H9 (cell line): ENCODE data around the gene PLAC1. TPM values are rescaled to one million over a fixed set of nuclear protein-coding genes. Genes with fewer than 3 reads are reported as not detected.

Experiments used
- DNase-seq: peaks from one replicate; pipeline ENCODE4 v3.0.0-alpha.2; 2017
- H2AFZ ChIP-seq: one replicate; pipeline ENCODE4 v1.6.1; 2013; ENCODE audit warnings: mild to moderate bottlenecking, low read length, control low read depth, moderate library complexity
- H2AK5ac ChIP-seq: 2 replicates; pipeline ENCODE4 v1.6.1; 2013; ENCODE audit warnings: low read length, control low read depth, mixed read lengths; ENCODE audit not compliant: insufficient read length
- H2BK120ac ChIP-seq: one replicate; pipeline ENCODE4 v1.6.1; 2013; ENCODE audit warnings: low read depth, mild to moderate bottlenecking, low read length, control low read depth, inconsistent platforms; ENCODE audit not compliant: poor library complexity, severe bottlenecking
- H2BK12ac ChIP-seq: 2 replicates; pipeline ENCODE4 v1.6.1; 2013; ENCODE audit warnings: low read length, control low read depth, mixed read lengths, low read depth; ENCODE audit not compliant: insufficient read length
- H2BK15ac ChIP-seq: 2 replicates; pipeline ENCODE4 v1.6.1; 2013; ENCODE audit warnings: low read depth, low read length, control low read depth
- H2BK20ac ChIP-seq: one replicate; pipeline ENCODE4 v1.6.1; 2013; ENCODE audit warnings: low read depth, mild to moderate bottlenecking, low read length, control low read depth, inconsistent platforms; ENCODE audit not compliant: poor library complexity, severe bottlenecking
- H2BK5ac ChIP-seq: 2 replicates; pipeline ENCODE4 v1.6.1; 2013; ENCODE audit warnings: low read length, control low read depth, mixed read lengths; ENCODE audit not compliant: insufficient read length
- H3K14ac ChIP-seq: 2 replicates; pipeline ENCODE4 v1.6.1; 2013; ENCODE audit warnings: low read length, control low read depth; ENCODE audit not compliant: insufficient read depth
- H3K18ac ChIP-seq: 2 replicates; pipeline ENCODE4 v1.6.1; 2013; ENCODE audit warnings: low read depth, mild to moderate bottlenecking, mixed read lengths, low read length, control low read depth; ENCODE audit not compliant: insufficient read length
- H3K23ac ChIP-seq: 2 replicates; pipeline ENCODE4 v1.6.1; 2013; ENCODE audit warnings: low read length, control low read depth, mixed read lengths, low read depth; ENCODE audit not compliant: insufficient read length
- H3K23me2 ChIP-seq: 2 replicates; pipeline ENCODE4 v1.6.1; 2013; ENCODE audit warnings: low read depth, mild to moderate bottlenecking, mixed read lengths, low read length, control low read depth; ENCODE audit not compliant: insufficient read length, poor library complexity, severe bottlenecking
- H3K27ac ChIP-seq: 2 replicates; pipeline ENCODE4 v1.5.1; 2013; ENCODE audit warnings: low read length, control low read depth, mixed read lengths, low read depth; ENCODE audit not compliant: insufficient read length
- H3K27me3 ChIP-seq: 2 replicates; pipeline ENCODE4 v1.6.1; 2013; ENCODE audit warnings: low read length, control low read depth, inconsistent platforms; ENCODE audit not compliant: insufficient read depth
- H3K4ac ChIP-seq: 2 replicates; pipeline ENCODE4 v1.6.1; 2013; ENCODE audit warnings: low read depth, mild to moderate bottlenecking, control low read depth, inconsistent platforms, low read length, moderate library complexity
- H3K4me1 ChIP-seq: 2 replicates; pipeline ENCODE4 v1.6.1; 2013; ENCODE audit warnings: low read length, control low read depth, inconsistent platforms; ENCODE audit not compliant: insufficient read depth
- H3K4me2 ChIP-seq: 2 replicates; pipeline ENCODE4 v1.6.1; 2013; ENCODE audit warnings: low read length, control low read depth, mixed read lengths; ENCODE audit not compliant: insufficient read length, insufficient read depth
- H3K56ac ChIP-seq: 2 replicates; pipeline ENCODE4 v1.6.1; 2013; ENCODE audit warnings: low read depth, mild to moderate bottlenecking, mixed read lengths, low read length, control low read depth; ENCODE audit not compliant: insufficient read length
- H3K79me1 ChIP-seq: 2 replicates; pipeline ENCODE4 v1.6.1; 2013; ENCODE audit warnings: low read depth, mild to moderate bottlenecking, moderate library complexity, low read length, control low read depth, inconsistent platforms; ENCODE audit not compliant: insufficient read depth, poor library complexity, severe bottlenecking
- H3K79me2 ChIP-seq: 2 replicates; pipeline ENCODE4 v1.6.1; 2013; ENCODE audit warnings: low read length, control low read depth, inconsistent platforms; ENCODE audit not compliant: insufficient read depth
- H3K9ac ChIP-seq: 2 replicates; pipeline ENCODE4 v1.6.1; 2013; ENCODE audit warnings: low read length, control low read depth, mixed read lengths; ENCODE audit not compliant: insufficient read length; ENCODE audit errors: extremely low read depth
- H3K9me3 ChIP-seq: one replicate; pipeline ENCODE4 v1.6.1; 2013; ENCODE audit warnings: low read depth, low read length, inconsistent platforms; ENCODE audit not compliant: control insufficient read depth
- H3T11ph ChIP-seq: one replicate; pipeline ENCODE4 v1.6.1; 2013; ENCODE audit warnings: mild to moderate bottlenecking, low read length, control low read depth, inconsistent platforms
- H4K20me1 ChIP-seq: one replicate; pipeline ENCODE4 v1.6.1; 2013; ENCODE audit not compliant: control insufficient read depth, insufficient read length, insufficient read depth
- H4K5ac ChIP-seq: 2 replicates; pipeline ENCODE4 v1.6.1; 2013; ENCODE audit warnings: low read depth, mild to moderate bottlenecking, mixed read lengths, low read length, control low read depth; ENCODE audit not compliant: insufficient read length
- H4K8ac ChIP-seq: replicated peaks from 2 replicates; pipeline ENCODE4 v1.6.1; 2013; ENCODE audit warnings: low read length, control low read depth, mixed read lengths, low read depth; ENCODE audit not compliant: insufficient read length
- H4K91ac ChIP-seq: 2 replicates; pipeline ENCODE4 v1.6.1; 2013; ENCODE audit warnings: low read depth, mild to moderate bottlenecking, moderate library complexity, mixed read lengths, low read length, control low read depth; ENCODE audit not compliant: insufficient read length
- H3K27ac Mint-ChIP-seq, 3 experiments: 2 replicates in 2 of 3; 3 replicates in 1 of 3; pipeline ENCODE4 v1.8.0; 2020 to 2021; ENCODE audit warnings: mixed read lengths in 3 of 3, mild to moderate bottlenecking in 1 of 3, moderate library complexity in 1 of 3
- H3K27me3 Mint-ChIP-seq: 2 replicates; pipeline ENCODE4 v1.8.0; 2021; ENCODE audit warnings: low read depth, mild to moderate bottlenecking, moderate library complexity, mixed read lengths
- H3K36me3 Mint-ChIP-seq, 3 experiments: 2 replicates in 2 of 3; 3 replicates in 1 of 3; pipeline ENCODE4 v1.8.0; 2020 to 2021; ENCODE audit warnings: low read depth in 3 of 3, mixed read lengths in 3 of 3; ENCODE audit not compliant: insufficient read depth in 1 of 3
- H3K4me1 Mint-ChIP-seq, 2 experiments: 2 replicates each; pipeline ENCODE4 v1.8.0; 2020; ENCODE audit warnings: mixed read lengths in 2 of 2
- H3K4me3 Mint-ChIP-seq, 2 experiments: 2 replicates in 1 of 2; 3 replicates in 1 of 2; pipeline ENCODE4 v1.8.0; 2020 to 2021; ENCODE audit warnings: mild to moderate bottlenecking in 2 of 2, mixed read lengths in 2 of 2, moderate library complexity in 1 of 2
- H3K9me3 Mint-ChIP-seq, 2 experiments: 2 replicates in 1 of 2; 3 replicates in 1 of 2; pipeline ENCODE4 v1.8.0; 2020; ENCODE audit warnings: mild to moderate bottlenecking in 2 of 2, mixed read lengths in 2 of 2, moderate library complexity in 1 of 2
- WGBS: extraction: QIAGEN DNeasy Blood & Tissue Kit; methylation state at CpG from one replicate; pipeline ENCODE4 v1.1.7; 2013; ENCODE audit warnings: missing lambda C conversion rate, low lambda C conversion rate, mixed read lengths; ENCODE audit not compliant: insufficient read length; ENCODE audit errors: extremely low coverage; 5-methylcytosine and 5-hydroxymethylcytosine counted together
- total RNA-seq: library from RNA; stranded (reverse); gene quantifications from 2 replicates; pipeline ENCODE4 v1.2.1, GENCODE V29; 2021
- TF ChIP-seq, protein P1 (sequence below): fragments of 200-600 bp; sonication (generic); conservative IDR thresholded peaks from 3 replicates; pipeline ENCODE4 v1.8.0; 2021; ENCODE audit warnings: antibody characterized with exemption, mild to moderate bottlenecking

The PLAC1 gene
- total RNA-seq, 1 experiment from 2014 or later = 0.68 TPM

DNA sequence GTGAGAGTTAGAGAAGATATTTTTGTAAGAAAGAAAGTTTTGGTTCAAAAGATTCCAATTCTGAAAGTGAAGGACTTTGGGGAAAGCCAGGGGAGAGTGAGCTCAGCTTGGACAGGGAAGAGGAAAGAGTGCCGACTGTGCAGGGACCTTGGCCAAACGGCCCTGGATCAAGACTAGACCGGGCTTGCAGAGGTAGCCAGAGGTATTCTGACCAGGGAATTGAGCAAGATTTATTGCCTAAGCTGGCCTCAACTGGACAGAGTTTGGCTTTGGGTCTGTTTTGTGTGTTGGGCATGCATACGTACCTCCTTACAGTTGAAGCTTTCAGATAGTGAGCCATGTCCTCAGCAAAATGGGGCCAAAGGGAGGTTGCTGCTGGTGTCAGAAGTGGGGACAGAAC lies 11.6 kb downstream of the PLAC1 start:
- Histone ChIP-seq H3K79me1 (no peaks in the 10 kb centered on the region), H3K23ac (no peak overlapping the region), H3K4ac (no peak overlapping the region), H3K9ac (no peak overlapping the region), H2AFZ (no peak overlapping the region), H3K18ac (no peak overlapping the region), H3K4me1 (no peaks in the 10 kb centered on the region), H2BK12ac (no peak overlapping the region), H3K23me2 (no peaks in the 10 kb centered on the region), H3K27me3 (no peaks in the 10 kb centered on the region), H4K91ac (no peak overlapping the region), H3K9me3 (no peaks in the 10 kb centered on the region), H2AK5ac (no peak overlapping the region), H2BK15ac (no peak overlapping the region), H4K5ac (no peak overlapping the region), H4K8ac (no peak overlapping the region), H3K56ac (no peak overlapping the region), H2BK20ac (no peak overlapping the region), H2BK120ac (no peak overlapping the region), H3K79me2 (no peaks in the 10 kb centered on the region), H4K20me1 (no peaks in the 10 kb centered on the region), H3K4me2 (no peak overlapping the region), H3K27ac (no peak overlapping the region), H2BK5ac (no peak overlapping the region), H3K14ac (no peak overlapping the region), H3T11ph (no peak overlapping the region)
- Mint-ChIP-seq H3K27ac (no peak overlapping the region), H3K4me3 (no peak overlapping the region), H3K36me3 (peaks cover 0 to 4% (median 0%) of the 10 kb centered on the region in 3 experiments; a peak in 1 of 7 replicates), H3K27me3 (no peaks in the 10 kb centered on the region), H3K9me3 (peaks cover 2 to 53% of the 10 kb centered on the region in 2 experiments; a peak in 4 of 5 replicates), H3K4me1 (no peaks in the 10 kb centered on the region)
- no CpG with 5 or more reads among the region's 4 CpGs for WGBS
- TF ChIP-seq, protein P1, sequence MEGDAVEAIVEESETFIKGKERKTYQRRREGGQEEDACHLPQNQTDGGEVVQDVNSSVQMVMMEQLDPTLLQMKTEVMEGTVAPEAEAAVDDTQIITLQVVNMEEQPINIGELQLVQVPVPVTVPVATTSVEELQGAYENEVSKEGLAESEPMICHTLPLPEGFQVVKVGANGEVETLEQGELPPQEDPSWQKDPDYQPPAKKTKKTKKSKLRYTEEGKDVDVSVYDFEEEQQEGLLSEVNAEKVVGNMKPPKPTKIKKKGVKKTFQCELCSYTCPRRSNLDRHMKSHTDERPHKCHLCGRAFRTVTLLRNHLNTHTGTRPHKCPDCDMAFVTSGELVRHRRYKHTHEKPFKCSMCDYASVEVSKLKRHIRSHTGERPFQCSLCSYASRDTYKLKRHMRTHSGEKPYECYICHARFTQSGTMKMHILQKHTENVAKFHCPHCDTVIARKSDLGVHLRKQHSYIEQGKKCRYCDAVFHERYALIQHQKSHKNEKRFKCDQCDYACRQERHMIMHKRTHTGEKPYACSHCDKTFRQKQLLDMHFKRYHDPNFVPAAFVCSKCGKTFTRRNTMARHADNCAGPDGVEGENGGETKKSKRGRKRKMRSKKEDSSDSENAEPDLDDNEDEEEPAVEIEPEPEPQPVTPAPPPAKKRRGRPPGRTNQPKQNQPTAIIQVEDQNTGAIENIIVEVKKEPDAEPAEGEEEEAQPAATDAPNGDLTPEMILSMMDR = no peak
- DNase-seq = no peak
